Activated CD4-positive, alpha-beta T cell treated with anti-CD3 and anti-CD28 coated beads, Interleukin-2, Interleukin-4, amounts not matched to agents 100 ng/mL and 50 ng/mL, durations not matched to agents 16 hours and 8 hours (primary cell): Measurements from ENCODE around the gene RSL1D1.
"Not testable (repeated sequence)": the region's sequence is repeated elsewhere in the genome, so short reads cannot be mapped to it uniquely, and the experiment has no call there.

Experiments
- DNase-seq: peaks from one replicate; pipeline ENCODE4 v3.0.0-alpha.2; 2020; ENCODE audit warnings: low spot score

The RSL1D1 gene

DNA sequence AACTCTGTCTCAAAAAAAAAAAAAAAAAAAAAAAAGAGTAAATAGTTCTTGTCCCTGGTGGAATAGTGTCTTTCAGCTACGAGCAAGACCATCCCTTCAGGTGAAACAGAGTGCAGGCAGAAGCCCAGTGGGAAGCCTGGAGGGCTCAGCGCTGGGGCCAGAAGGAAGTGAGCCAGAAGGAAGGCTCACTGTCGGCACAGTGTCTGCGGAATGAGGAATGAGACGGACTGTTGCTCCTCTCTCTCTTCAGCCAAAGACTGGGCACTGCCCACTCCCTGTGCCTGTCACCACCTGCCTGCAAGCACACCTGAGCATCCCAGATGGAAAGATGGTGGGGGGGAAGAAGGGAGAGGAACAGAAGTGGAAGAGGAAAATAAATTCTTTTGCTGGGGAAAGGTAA lies 7.5 kb downstream of the RSL1D1 start:
- no peak for DNase-seq

DNA sequence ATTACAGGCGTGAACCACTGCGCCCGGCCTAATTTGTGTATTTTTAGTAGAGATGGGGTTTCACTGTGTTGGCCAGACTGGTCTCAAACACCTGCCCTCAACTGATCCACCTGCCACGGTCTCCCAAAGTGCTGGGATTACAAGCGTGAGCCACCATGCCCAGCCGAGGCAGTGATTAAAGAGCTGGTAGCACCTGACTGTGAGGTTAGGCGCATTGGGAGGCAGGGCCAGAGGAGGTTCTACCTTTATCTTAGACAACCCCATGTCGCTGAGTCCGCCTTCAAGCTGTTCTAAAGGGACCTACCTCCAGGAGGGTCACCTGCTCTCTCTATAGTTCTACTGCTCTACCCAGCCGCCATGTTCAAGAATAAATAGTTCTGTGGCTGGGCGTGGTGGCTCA lies 8.1 kb downstream of the RSL1D1 start:
- DNase-seq = no peak

DNA sequence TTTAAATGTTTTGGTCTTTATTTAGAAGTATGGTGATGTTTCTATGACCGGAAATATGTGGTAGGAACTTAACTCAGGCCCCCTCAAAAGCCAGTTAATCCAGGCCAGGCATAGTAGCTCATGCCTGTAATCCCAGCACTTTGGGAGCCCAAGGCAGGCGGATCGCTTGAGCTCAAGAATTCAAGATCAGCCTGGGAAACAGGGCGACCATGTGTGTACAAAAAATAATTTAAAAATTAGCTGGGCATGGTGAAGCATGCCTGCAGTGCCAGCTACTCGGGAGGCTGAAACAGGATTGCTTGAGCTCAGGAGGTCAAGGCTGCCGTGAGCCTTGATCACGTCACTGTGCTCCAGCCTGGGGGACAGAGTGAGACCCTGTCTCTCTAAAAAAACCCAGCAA lies 10.3 kb downstream of the RSL1D1 start:
- no peak for DNase-seq

DNA sequence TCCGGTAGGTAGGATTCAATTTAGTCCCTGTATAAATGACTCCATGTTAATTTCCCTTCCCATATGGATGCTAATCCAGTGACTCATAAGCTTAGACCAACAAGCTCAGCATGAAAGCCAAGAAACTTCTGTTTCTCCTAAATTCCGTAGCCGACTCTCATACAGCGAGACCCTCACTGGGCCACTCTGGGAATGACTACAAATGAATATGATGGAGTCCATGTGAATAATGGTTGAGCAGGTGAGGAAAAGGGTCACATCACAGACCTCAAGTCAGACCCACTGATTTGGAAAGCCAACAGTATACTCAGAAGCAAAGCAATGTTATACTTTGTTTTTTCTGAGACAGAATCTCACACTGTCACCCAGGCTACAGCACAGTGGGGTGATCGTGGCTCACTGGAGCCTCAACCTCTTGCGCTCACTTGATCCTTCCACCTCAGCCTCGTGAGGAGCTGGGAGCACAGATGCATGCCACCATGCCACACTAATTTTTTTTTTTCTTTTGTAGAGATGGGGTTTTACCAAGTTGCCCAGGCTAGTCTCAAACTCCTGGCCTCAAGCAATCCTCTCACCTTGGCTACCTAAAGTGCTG lies 14.6 kb downstream of the RSL1D1 start:
- DNase-seq = no peak

DNA sequence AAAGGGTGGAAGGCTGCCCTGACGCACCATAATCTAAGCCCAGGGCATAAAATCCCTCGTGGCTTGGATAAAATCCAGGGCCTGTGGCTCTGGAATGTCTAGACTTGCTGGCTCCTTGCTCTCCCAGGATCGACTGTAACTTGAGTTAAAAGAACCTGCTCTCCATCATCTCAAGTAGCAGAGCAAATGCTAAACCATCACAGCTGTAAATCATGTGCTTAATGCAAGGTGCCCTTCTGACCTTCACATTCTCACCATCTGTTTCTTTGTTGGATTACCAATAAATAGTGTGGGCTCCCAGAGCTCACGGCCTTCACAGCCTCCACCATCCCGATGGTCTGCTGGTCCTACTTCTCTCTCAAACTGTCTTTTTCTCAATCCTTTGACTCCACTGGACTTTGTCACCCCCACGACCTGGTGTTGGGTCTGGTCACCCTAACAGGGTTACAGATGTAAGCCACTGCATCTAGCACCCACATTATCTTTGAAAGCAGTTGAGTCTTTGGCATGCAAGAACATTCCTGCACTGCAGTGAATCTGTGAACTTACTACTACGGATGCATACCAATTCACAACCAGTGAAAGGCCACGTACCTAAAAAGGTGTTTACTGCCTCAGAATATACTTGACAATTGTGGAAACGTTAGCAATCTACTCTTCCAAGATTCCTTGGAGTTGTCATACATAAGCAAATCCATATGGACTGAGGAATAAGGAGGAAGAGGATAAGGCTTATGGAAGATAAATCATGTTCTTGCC lies 15.3 kb downstream of the RSL1D1 start:
- no peak for DNase-seq

DNA sequence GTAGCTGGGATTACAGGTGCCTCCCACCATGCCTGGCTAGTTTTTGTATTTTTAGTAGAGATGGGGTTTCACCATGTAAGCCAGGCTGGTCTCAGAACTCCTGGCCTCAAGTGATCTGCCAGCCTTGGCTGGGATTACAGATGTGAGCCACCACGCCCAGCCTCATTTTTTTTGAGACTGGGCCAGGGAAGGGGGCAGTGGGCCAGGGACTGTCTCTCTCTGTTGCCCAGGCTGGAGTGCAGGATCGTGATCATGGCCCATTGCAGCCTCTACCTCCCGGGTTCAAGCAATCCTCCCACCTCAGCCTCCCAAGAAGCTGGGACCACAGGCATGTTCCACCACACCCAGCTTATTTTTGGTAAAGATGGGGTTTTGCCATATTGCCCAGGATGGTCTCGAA lies 16.0 kb downstream of the RSL1D1 start:
- DNase-seq = no peak

DNA sequence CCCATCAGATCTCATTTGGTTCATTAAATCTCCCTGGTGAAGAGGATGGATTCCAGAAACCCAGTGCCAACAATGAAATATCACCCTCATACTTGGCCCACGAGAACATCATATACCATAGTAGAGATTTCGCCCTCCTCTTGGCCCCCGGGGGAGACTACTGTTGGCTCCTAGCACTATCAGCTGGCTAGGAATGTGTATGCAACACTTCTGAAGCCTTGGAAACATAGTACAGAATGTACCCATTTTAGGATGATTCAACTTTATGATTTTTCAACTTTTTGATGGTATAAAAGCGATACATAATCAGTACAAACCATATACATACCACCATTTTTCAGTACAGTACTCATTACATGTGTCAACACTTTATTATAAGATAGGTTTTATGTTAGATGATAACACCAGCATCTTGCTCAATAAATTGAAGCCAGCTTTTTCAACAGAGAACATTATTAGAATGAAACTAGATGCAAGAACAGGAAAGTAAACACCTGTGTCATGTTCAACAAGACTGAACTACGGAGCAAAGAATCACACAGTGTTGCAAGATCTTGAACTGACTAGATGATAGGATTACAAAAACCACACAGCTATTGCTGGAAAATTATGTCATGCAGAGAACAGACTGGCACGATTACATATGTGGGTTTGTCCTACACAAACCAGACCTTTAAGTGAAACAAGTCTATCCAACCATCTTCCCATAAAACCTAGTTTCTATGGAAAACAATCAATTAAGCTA lies 17.2 kb downstream of the RSL1D1 start:
- DNase-seq = no peak

DNA sequence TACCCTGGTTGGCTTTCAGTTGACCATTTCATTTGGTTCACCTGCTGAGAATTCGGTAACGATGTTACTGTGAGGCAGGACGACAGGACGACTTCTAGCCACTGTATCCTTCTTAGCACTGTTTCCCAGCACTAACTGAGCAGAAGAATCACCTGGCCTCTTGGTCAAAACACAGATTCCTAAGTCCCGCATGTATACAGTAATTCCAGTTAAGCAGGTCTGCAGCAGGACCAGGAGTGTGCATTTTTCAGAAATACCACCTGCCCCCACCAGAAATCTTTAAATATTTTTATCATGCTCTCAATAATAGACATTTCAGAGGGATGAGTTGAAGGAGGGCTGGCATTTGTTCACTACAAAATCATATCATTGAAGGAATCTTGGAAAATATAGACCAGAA lies 22.6 kb downstream of the RSL1D1 start:
- DNase-seq = no peak

DNA sequence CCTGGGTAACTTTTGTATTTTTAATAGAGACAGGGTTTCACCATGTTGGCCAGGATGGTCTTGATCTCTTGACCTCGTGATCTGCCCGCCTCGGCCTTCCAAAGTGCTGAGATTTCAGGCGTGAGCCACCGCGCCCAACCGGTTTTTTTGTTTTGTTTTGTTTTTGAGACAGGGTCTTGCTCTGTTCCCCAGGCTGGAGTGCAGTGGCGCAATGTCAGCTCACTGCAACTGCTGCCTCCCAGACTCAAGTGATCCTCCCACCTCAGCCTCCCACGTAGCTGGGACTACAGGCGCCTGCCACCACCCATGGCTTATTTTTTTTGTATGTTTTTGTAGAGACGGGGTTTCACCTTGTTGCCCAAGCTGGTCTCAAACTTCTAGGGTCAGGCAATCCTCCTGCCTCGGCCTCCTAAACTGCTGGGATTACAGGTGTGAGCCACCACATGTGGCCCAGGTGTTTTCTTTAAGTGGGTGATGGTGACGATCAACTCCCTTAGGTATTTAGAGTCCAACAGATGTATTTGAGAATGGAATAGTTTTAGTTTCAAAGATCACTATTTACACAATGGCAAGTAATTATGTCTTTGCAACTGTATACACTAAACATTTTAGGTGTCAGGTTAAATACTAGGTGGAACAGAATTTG lies 25.7 kb downstream of the RSL1D1 start:
- not testable (repeated sequence) for DNase-seq

DNA sequence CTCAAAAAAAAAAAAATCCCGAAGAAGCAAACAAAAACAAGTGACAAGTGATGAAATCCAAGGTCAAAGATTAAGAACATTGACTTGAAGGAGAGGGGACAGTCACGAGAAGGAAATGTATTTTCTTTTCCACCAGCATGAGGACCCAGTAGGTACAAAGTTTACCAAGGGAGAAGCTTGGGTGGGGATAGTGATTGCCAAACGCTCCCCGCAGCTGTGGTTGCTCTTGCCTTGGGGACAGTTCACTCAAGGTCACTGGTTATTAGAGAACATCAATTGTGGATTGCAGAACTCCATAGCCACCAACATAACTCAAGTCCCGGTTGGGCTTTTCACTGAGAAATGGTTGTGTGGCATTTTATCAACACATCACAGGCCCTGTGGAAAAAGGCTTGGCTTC lies 27.0 kb downstream of the RSL1D1 start:
- no peak for DNase-seq

DNA sequence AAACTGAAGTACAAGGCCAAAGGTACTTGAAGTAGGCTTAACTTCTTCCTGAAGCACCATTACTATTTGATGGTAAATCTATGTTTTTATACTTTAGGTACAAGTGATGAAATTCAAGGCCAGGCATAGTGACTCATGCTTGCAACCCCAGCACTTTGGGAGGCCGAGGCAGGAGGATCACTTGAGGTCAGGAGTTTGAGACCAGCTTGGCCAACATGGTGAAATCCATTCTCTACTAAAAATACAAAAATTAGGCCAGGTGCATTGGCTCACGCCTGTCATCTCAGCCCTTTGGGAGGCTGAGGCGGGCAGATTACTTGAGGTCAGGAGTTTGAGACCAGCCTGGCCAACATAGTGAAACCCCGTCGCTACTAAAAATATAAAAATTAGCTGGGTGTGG lies 27.7 kb downstream of the RSL1D1 start:
- DNase-seq = not testable (repeated sequence)

DNA sequence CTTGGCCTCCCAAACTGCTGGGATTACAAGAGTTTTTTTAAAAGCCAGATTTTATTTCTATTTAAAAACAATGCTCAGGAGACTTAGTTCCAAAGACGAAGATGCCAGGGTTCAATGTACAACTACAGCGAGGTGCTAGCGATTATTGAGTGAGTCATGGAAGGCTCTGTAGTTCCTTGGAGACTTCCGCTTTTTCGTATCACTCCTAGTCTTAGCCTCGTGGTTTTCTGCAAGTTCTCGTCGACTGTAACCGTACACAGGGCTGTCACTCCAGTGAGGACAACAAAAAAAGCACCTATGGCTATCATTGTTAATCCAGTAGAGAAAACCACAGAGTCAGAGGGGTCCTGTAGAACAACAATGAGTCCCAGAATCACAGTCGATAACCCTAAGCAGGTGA lies 31.5 kb downstream of the RSL1D1 start:
- no peak for DNase-seq

DNA sequence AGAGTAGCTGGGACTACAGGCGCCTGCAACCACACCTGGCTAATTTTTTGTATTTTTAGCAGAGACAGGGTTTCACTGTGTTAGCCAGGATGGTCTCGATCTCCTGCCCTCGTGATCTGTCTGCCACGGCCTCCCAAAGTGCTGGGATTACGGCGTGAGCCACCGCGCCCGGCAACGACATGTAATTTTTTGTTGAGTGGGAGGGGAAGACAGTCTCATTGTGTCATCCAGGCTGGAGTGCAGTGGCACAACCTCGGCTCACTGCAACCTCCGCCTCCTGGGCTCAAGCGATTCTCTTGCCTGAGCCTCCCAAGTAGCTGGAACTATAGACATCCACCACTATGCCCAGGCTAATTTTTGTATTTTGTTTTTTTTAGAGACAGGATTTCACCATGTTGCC lies 32.4 kb downstream of the RSL1D1 start:
- DNase-seq = not testable (repeated sequence)

DNA sequence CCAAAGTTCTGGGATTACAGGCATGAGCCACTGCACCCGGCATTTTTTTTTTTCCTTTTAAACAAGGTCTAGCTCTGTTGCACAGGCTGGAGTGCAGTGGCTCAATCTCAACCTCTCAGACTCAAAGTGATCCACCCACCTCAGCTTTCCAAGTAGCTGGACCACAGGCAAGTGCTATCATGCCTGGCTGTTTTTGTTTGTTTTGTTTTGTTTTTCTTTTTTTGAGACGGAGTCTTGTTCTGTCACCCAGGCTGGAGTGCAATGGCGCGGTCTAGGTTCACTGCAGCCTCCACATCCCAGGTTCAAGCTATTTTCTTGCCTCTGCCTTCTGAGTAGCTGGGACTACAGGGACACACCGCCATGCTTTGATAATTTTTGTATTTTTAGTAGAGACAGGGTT lies 35.2 kb downstream of the RSL1D1 start:
- DNase-seq = no peak

DNA sequence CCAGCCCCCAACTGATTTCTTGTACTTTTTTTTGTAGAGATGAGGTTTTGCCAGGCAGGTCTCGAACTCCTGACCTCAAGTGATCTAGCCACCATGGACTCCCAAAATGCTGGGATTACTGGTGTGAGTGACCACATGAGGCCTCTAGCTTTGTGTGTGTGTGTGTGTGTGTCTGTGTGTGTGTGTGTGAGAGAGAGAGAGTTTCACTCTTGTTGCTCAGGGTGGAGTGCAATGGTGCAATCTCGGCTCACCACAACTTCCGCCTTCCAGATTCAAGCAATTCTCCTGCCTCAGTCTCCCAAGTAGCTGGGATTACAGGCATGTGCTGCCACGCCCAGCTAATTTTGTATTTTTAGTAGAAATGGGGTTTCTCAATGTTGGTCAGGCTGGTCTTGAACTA lies 36.5 kb downstream of the RSL1D1 start:
- DNase-seq = not testable (repeated sequence)

DNA sequence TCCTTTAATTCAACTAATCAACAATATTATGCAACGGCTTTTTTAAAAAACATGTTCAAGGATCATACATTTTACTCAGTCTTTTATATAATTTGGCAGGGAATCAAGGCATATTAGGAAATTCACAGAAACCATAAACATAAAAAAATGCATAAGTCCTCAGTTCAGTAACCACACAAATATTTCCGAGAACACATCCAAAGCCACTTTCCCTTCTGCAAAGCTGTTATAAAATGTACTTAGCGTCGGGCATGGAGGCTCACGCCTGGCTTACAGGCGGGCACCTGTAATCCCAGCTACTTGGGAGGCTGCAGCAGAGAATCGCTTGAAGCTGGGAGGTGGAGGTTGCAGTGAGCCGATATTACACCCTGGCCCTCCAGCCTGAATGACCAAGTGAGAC lies 44.6 kb downstream of the RSL1D1 start:
- no peak for DNase-seq

DNA sequence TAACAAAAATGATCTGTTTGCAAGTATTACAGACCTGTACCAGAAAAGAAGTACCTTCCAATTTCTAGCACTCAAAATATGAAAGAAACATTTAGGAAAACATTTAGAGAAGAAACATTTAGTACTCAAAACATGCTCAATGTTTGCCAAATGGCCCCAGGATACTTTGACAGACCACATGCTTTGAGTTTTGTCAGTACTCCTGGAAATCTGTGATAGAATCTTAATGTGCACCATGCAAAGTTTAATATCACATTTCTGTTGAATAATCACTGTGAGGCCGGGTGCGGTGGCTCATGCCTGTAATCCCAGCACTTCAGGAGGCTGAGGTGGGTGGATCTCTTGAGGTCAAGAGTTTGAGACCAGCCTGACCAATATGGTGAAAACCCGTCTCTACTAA lies 45.8 kb downstream of the RSL1D1 start:
- DNase-seq = no peak

DNA sequence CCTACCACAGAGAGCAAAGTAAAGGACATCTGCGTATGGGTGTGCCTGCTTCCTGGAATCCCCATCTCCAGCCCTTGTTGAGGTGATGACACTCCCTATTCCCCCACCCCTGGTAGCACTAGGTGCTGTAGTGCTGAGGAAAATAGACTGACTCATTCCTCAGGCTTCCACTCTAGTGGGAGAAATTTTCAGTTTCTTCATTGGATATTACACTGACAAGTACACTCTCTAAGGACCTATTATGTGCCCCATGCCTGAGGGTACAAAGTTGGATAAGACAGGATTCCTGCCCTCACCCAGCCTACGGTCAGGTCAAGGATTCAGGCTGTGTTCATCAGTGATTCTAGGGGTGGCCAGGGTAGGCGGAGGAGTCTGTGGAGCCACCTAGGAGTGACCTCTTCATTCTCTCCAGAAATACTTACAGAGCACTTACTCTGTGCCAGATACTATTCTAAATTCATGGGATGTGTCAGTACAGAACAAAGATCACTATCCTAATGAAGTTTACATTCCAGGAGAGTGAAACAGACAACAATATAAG lies 49.8 kb downstream of the RSL1D1 start:
- no peak for DNase-seq

DNA sequence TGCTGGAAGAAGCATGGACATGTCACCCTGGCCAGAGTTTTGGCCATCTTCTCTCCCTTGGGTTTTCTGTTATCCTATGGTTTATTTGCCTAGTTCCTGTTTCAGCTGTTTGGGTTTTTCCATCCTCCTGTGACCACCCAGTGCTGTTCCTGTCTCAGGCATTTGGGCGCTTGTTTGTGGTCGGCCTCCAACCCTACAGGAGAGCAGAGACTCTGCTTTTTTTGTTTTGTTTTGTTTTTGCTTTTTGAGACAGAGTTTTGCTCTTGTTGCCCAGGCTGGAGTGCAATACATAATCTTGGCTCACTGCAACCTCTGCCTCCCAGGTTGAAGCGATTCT lies 51.0 kb downstream of the RSL1D1 start:
- no peak for DNase-seq

DNA sequence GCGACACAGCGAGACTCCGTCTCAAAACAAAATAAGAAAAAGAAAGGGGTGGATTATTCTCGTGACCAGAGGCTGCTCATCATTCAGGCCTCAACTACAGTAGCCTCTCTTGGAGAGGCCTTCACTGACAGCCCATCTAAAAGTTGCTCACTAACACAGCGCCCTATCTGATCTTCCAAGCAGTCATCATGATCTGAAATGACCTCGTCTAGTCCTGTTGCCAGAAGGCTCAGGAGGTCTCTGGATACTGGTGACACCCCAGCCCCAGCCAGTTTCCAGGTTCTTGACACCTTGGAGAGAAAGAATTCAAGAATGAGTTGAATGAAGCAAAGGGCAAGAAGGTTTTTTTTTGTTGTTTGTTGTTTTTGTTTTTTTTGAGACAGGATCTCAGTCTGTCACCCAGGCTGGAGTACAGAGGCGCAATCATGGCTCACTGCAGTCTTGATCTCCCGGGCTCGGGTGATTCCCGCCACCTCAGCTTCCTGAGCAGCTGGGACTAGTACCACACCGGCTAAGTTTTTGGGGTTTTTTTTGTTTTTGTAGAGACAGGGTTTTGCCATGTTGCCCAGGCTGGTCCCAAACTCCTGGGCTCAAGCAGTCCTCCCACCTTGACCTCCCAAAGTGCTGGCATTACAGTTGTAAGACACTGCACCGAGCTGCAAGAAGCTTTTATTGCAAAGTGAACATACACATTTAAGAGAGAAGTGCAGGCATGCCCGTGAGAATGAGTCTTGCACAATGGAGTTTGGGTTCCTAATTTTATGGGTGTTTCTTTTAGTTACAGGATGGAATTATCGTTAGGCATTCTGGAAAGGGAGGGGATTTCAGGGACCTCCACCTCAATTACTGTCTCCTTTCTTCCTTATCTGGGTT lies 51.6 kb downstream of the RSL1D1 start:
- DNase-seq = no peak

DNA sequence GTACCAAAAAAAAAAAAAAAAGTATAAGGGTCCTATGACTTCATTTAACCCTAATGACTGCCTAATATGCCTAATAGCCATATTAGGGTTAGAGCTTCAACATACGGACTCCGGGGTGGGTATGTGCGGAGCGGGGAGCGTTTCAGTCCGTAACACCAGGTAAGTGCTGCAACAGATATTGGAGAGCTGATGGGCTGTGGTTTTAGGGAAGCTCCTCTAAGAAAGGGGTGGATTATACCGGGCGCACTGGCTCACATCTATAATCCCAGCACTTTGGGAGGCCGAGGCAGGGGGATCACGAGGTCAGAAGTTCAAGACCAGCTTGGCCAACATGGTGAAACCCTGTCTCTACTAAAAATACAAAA lies 52.3 kb downstream of the RSL1D1 start:
- no peak for DNase-seq

DNA sequence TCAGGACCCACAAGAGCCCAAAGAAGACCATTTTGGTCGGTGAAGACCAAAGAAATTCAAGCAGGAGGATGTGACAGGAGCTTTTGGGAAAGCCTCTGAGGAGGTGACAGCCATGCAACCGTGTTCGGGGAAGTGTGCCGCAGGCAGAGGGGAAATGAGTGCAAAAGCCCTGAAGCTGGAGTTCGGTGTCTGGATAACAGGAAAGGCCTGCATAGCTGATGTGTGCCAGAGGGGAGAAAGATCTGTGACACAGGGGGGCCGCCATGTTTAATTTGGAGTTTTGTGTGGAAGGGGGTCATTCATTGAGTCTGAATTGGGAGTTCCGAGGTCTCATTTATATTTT lies 53.4 kb downstream of the RSL1D1 start:
- DNase-seq = peak; percentile 22
